Endothelial cell of umbilical vein (primary cell): ENCODE measurements around the gene PTPRT. TPM values are rescaled to one million over a fixed set of nuclear protein-coding genes. Genes with fewer than 3 reads are reported as not detected.
A peak's percentile ranks its signal among the peaks of the same experiment; 100 is the strongest.

Experiments used
- BruUV-seq: library from RNA; stranded (reverse); fragments of 400-500 nt; replicated peaks from 2 replicates; lab custom pipeline; 2021; lab: Mats Ljungman, UMichigan
- CTCF ChIA-PET: fragments of 300-600, 350-600 bp; sonication (Branson Sonifier 250); formaldehyde crosslinking; loops from one replicate; lab custom pipeline; 2021; ENCODE audit warnings: antibody characterized with exemption, inconsistent platforms; lab: Charles Lee
- POLR2A ChIA-PET: fragments of 300-600, 350-600 bp; sonication (Branson Sonifier 250); formaldehyde crosslinking; loops from one replicate; lab custom pipeline; 2021; ENCODE audit warnings: antibody characterized with exemption, inconsistent platforms; lab: Charles Lee
- DNase-seq: peaks from one replicate; pipeline ENCODE4 v3.0.0-alpha.2; 2011; ENCODE audit warnings: low read depth, low spot score
- FAIRE-seq: peaks from 2 replicates; lab custom pipeline; 2011; peaks lifted over from hg19 to GRCh38; lab: Jason Lieb, UNC
- H2AFZ ChIP-seq: 2 replicates; pipeline ENCODE4 v1.6.0; 2012; ENCODE audit warnings: low read depth, low read length, control low read depth, inconsistent platforms
- H3K27ac ChIP-seq: 2 replicates; pipeline ENCODE4 v1.5.1; 2011; ENCODE audit warnings: low read depth, mild to moderate bottlenecking, control low read depth, low read length, moderate library complexity; ENCODE audit not compliant: insufficient read depth
- H3K27me3 ChIP-seq, 2 experiments: 2 replicates each; pipeline versions ENCODE4 v1.6.0 to v1.6.1; 2011; ENCODE audit warnings: low read length in 2 of 2, mixed read lengths in 1 of 2; ENCODE audit not compliant: control insufficient read depth in 2 of 2, insufficient read depth in 2 of 2
- H3K36me3 ChIP-seq, 2 experiments: 2 replicates in 1 of 2; 3 replicates in 1 of 2; pipeline ENCODE4 v1.5.1; 2011; ENCODE audit warnings: low read length in 2 of 2, mild to moderate bottlenecking in 1 of 2, moderate library complexity in 1 of 2; ENCODE audit not compliant: control insufficient read depth in 2 of 2, insufficient read depth in 2 of 2; ENCODE audit errors: extremely low read depth in 1 of 2
- H3K4me1 ChIP-seq: 3 replicates; pipeline ENCODE4 v1.5.1; 2011; ENCODE audit warnings: mild to moderate bottlenecking, low read length; ENCODE audit not compliant: control insufficient read depth, insufficient read depth; ENCODE audit errors: extremely low read depth
- H3K4me2 ChIP-seq: 2 replicates; pipeline ENCODE4 v1.6.1; 2011; ENCODE audit warnings: low read length, control low read depth, mixed read lengths; ENCODE audit not compliant: insufficient read depth
- H3K4me3 ChIP-seq, 3 experiments: fragments of 200-600 bp in 1 of 3; sonication (generic), shearing (Covaris generic) in 1 of 3; replicated peaks in 1 of 3; 2 replicates each; pipeline ENCODE4 v1.5.1; 2011 to 2016; ENCODE audit warnings: control low read depth in 3 of 3, low read length in 3 of 3, mild to moderate bottlenecking in 2 of 3, inconsistent platforms in 1 of 3, low read depth in 1 of 3, moderate library complexity in 1 of 3; ENCODE audit not compliant: insufficient read depth in 1 of 3
- H3K79me2 ChIP-seq: 2 replicates; pipeline ENCODE4 v1.6.0; 2012; ENCODE audit warnings: low read length, inconsistent platforms; ENCODE audit not compliant: control insufficient read depth, insufficient read depth
- H3K9ac ChIP-seq: replicated peaks from 2 replicates; pipeline ENCODE3; 2011; ENCODE audit warnings: low read length, control low read depth; ENCODE audit not compliant: insufficient read depth; ENCODE audit errors: extremely low read depth
- H3K9me1 ChIP-seq: replicated peaks from 3 replicates; pipeline ENCODE4 v1.6.0; 2011; ENCODE audit warnings: mild to moderate bottlenecking, low read length; ENCODE audit not compliant: control insufficient read depth, insufficient read depth; ENCODE audit errors: extremely low read depth
- H3K9me3 ChIP-seq: replicated peaks from 2 replicates; pipeline ENCODE4 v1.5.1; 2012; ENCODE audit warnings: low read length, inconsistent platforms; ENCODE audit not compliant: control insufficient read depth, insufficient read depth
- H4K20me1 ChIP-seq: replicated peaks from 2 replicates; pipeline ENCODE3; 2011; ENCODE audit warnings: mild to moderate bottlenecking, low read length; ENCODE audit not compliant: control insufficient read depth, insufficient read depth; ENCODE audit errors: extremely low read depth
- CTCF ChIP-seq, 2 donors: IDR thresholded peaks; 1 replicate in 1 of 2; 2 replicates in 1 of 2; pipeline ENCODE4 v1.5.1; 2011; ENCODE audit warnings: low read length in 2 of 2, mild to moderate bottlenecking in 2 of 2, moderate library complexity in 2 of 2, control low read depth in 1 of 2, inconsistent platforms in 1 of 2, low read depth in 1 of 2; ENCODE audit not compliant: insufficient read depth in 1 of 2; ENCODE audit errors: extremely low read depth in 1 of 2
- EZH2 ChIP-seq: IDR thresholded peaks from 2 replicates; pipeline ENCODE4 v1.6.1; 2012; ENCODE audit warnings: borderline replicate concordance, low read depth, mild to moderate bottlenecking, moderate library complexity, low read length, inconsistent platforms; ENCODE audit not compliant: severe bottlenecking
- FOS ChIP-seq: IDR thresholded peaks from 2 replicates; pipeline ENCODE4 v1.6.1; 2011; ENCODE audit warnings: mild to moderate bottlenecking, low read length, moderate library complexity, borderline replicate concordance; ENCODE audit not compliant: insufficient read depth
- GATA2 ChIP-seq: IDR thresholded peaks from 2 replicates; pipeline ENCODE4 v1.7.0; 2011; ENCODE audit warnings: low read depth, mild to moderate bottlenecking, moderate library complexity, mixed read lengths, low read length; ENCODE audit not compliant: insufficient read length, insufficient read depth
- JUN ChIP-seq: IDR thresholded peaks from 2 replicates; pipeline ENCODE4 v1.6.1; 2011; ENCODE audit warnings: borderline replicate concordance, low read depth; ENCODE audit not compliant: insufficient read length, insufficient read depth
- MAX ChIP-seq: IDR thresholded peaks from 2 replicates; pipeline ENCODE4 v1.6.1; 2011; ENCODE audit not compliant: insufficient read depth, insufficient read length
- MYC ChIP-seq: IDR thresholded peaks from one replicate; pipeline ENCODE4 v1.6.1; 2011; ENCODE audit warnings: mild to moderate bottlenecking, low read depth, low read length
- POLR2AphosphoS5 ChIP-seq: IDR thresholded peaks from 2 replicates; pipeline ENCODE4 v1.6.1; 2012; ENCODE audit warnings: low read depth, mild to moderate bottlenecking, control low read depth, low read length, moderate library complexity; ENCODE audit not compliant: insufficient read depth
- dilution Hi-C: fragments of 300-500 bp; cut with MboI; formaldehyde crosslinking; loops from one replicate; pipeline ENCODE4 v1.15.0; 2019; ENCODE audit warnings: low sequenced_read_pairs; ENCODE audit not compliant: extremely low pct_ligation_motif_present
- intact Hi-C: fragments of 100-400 bp; cut with micrococcal nuclease; formaldehyde crosslinking; loops from one replicate; pipeline ENCODE4 v1.10.0; 2022
- polyA plus RNA-seq, 4 experiments: library from polyadenylated mRNA; depleted of rRNA in 3 of 4; stranded (reverse) in 3 of 4; unstranded in 1 of 4; fragments of >200 nt; gene quantifications; 2 replicates each; pipeline versions ENCODE4 v1.2.1 to v1.2.3, GENCODE V29; 2011 to 2012; ENCODE audit warnings: missing spikeins in 1 of 4
- total RNA-seq: library from RNA; stranded (reverse); gene quantifications from 2 replicates; pipeline ENCODE4 v1.2.3, GENCODE V29; 2021

Gene PTPRT
- total and polyA plus RNA-seq, 2 donors (not counting 3 experiments of a cell fraction or from before 2014, with no cell fraction given), result not detected

GRCh38 chr20:43191946-43192863 is 2.5 kb upstream of the PTPRT start:
- FAIRE-seq (no peak), DNase-seq (no peak)
- Histone ChIP-seq H3K9me1 (no peaks in the 10 kb centered on the region), H2AFZ (no peak overlapping the region), H3K9me3 (no peaks in the 10 kb centered on the region), H3K4me3 (no peak overlapping the region), H3K27me3 (peaks cover 11 to 15% of the 10 kb centered on the region in 2 experiments), H3K27ac (no peak overlapping the region), H3K4me2 (no peak overlapping the region), H4K20me1 (no peaks in the 10 kb centered on the region), H3K36me3 (no peaks in the 10 kb centered on the region), H3K79me2 (no peaks in the 10 kb centered on the region), H3K4me1 (no peaks in the 10 kb centered on the region), H3K9ac (no peak overlapping the region)
- ChIA-PET CTCF (interaction anchor here (1.0 to 4.2 kb wide), 6 partner anchors 1235 to 1494 kb away, joined by 3 to 28 read pairs (median 4); no protein-coding TSS in a partner anchor), POLR2A (no interaction called here)
- dilution Hi-C loops, result no loop called here
- no TSS peak for BruUV-seq
- intact Hi-C loops, result no loop called here
- TF ChIP-seq FOS (no peak), CTCF (IDR thresholded peaks at IDR 0.05; ENCODE audit: extremely low read depth in 1 of 2, insufficient read depth in 1 of 2, low read depth in 1 of 2, low read length in 2 of 2) (peak; percentile 22 to 45), EZH2 (no peak), MAX (peak; percentile 6), JUN (no peak), GATA2 (no peak), MYC (no peak), POLR2AphosphoS5 (no peak)
